Spleen (tissue), 11 donors: ENCODE data around the gene NGLY1. TPM values are rescaled to one million over a fixed set of nuclear protein-coding genes. Genes with fewer than 3 reads are reported as not detected.

Source experiments
- DNase-seq: peaks from one replicate; pipeline ENCODE4 v3.0.0-alpha.2; 2020
- H3K27ac ChIP-seq, 8 donors: fragments of 200-600 bp; sonication (generic) in 7 of 8; 1 replicate in 4 of 8; 2 replicates in 4 of 8; pipeline versions ENCODE4 v1.5.0 to v1.8.0; 2016 to 2021; ENCODE audit warnings: inconsistent platforms in 4 of 8, mild to moderate bottlenecking in 4 of 8, moderate library complexity in 1 of 8
- H3K27me3 ChIP-seq, 7 donors: fragments of 200-600 bp; sonication (generic) in 6 of 7; replicated peaks in 1 of 7; 1 replicate in 4 of 7; 2 replicates in 3 of 7; pipeline versions ENCODE4 v1.5.0 to v1.8.0; 2016 to 2021; ENCODE audit warnings: inconsistent platforms in 3 of 7, mild to moderate bottlenecking in 1 of 7
- H3K36me3 ChIP-seq, 6 donors: fragments of 200-600 bp; sonication (generic) in 5 of 6; 1 replicate in 4 of 6; 2 replicates in 2 of 6; pipeline versions ENCODE4 v1.5.0 to v1.8.0; 2016 to 2021; ENCODE audit warnings: inconsistent platforms in 2 of 6
- H3K4me1 ChIP-seq, 6 donors: fragments of 200-600 bp; sonication (generic) in 5 of 6; 1 replicate in 3 of 6; 2 replicates in 3 of 6; pipeline versions ENCODE4 v1.5.0 to v1.8.0; 2016 to 2021; ENCODE audit warnings: inconsistent platforms in 3 of 6
- H3K4me3 ChIP-seq, 8 donors: fragments of 200-600 bp; sonication (generic) in 7 of 8; 1 replicate in 4 of 8; 2 replicates in 4 of 8; pipeline versions ENCODE4 v1.5.0 to v1.8.0; 2016 to 2021; ENCODE audit warnings: inconsistent platforms in 4 of 8, mild to moderate bottlenecking in 4 of 8, moderate library complexity in 2 of 8
- H3K9me3 ChIP-seq, 8 donors: fragments of 200-600 bp; sonication (generic) in 7 of 8; 1 replicate in 4 of 8; 2 replicates in 4 of 8; pipeline versions ENCODE4 v1.5.0 to v1.8.0; 2016 to 2021; ENCODE audit warnings: inconsistent platforms in 4 of 8
- CTCF ChIP-seq, 11 experiments: fragments of 200-600 bp in 7 of 11; fragments of 450-650 bp in 4 of 11; sonication (generic) in 4 of 11; IDR thresholded peaks in 8 of 11; conservative IDR thresholded peaks in 3 of 11; 1 replicate in 7 of 11; 2 replicates in 4 of 11; pipeline versions ENCODE4 v1.4.0 to v1.8.0; 2016 to 2021; ENCODE audit warnings: antibody characterized with exemption in 11 of 11, inconsistent platforms in 4 of 11, mild to moderate bottlenecking in 1 of 11
- POLR2A ChIP-seq, 3 donors: fragments of 450-650 bp; IDR thresholded peaks; one replicate each; pipeline ENCODE4 v1.5.1; 2017; ENCODE audit warnings: antibody characterized with exemption in 3 of 3, mild to moderate bottlenecking in 1 of 3
- POLR2AphosphoS5 ChIP-seq, 3 donors: sonication (generic); formaldehyde crosslinking; IDR thresholded peaks; one replicate each; pipeline ENCODE4 v1.5.1; 2017; ENCODE audit warnings: antibody characterized with exemption in 3 of 3
- WGBS, 5 donors: extraction: QIAGEN DNeasy Blood & Tissue Kit in 3 of 5; methylation state at CpG; one replicate each; pipeline versions ENCODE4 v1.1.5 to v1.1.7; 2013 to 2018; 5-methylcytosine and 5-hydroxymethylcytosine counted together
- intact Hi-C: fragments of 100-400 bp; cut with DNase I; formaldehyde crosslinking; loops from one replicate; pipeline ENCODE4 v1.15.0; 2023; ENCODE audit warnings: low total_unique reads
- polyA plus RNA-seq, 3 donors: library from polyadenylated mRNA; stranded (reverse); fragments of 200-250 nt; gene quantifications; one replicate each; pipeline ENCODE4 v1.2.1, GENCODE V29; 2013
- total RNA-seq, 7 donors: library from RNA; depleted of rRNA in 3 of 7; stranded (reverse); fragments of >200 nt in 3 of 7; fragmentation: NEBNext Ultra II Directional in 4 of 7; extraction: Animal tissue kit (Norgen Biotek cat#: 25700) in 4 of 7; gene quantifications; one replicate each; pipeline versions ENCODE4 v1.1.0 to v1.2.1, GENCODE V29; 2016 to 2021
- donor health status: healthy with polysubstance abuse.
- donor health status: DM: no; HTN: no; CAD: no; lungs with moderate emphysema.
- donor health status: DM: no; HTN: no; CAD: no.
- donor health status: Bipolar disorder and iron deficiency.
- donor health status: healthy.
- donor health status: DM: no; HTN: no; CAD: no.
- donor health status: DM: yes; HTN: yes; CAD: no.

Gene NGLY1
- total and polyA plus RNA-seq, 10 donors = 40.8 to 77.3 (median 58.6) TPM

- DNase-seq = no peak
Observed at GRCh38 chr3:25707268-25707926, 75.8 kb downstream of the NGLY1 start.

GRCh38 chr3:25706213-25706612 lies 77.0 kb downstream of the NGLY1 start:
- Histone ChIP-seq H3K27me3 (peaks cover 0 to 5% (median 0%) of the 10 kb centered on the region in 7 donors), H3K27ac (no peak overlapping the region), H3K36me3 (no peaks in the 10 kb centered on the region), H3K4me1 (no peaks in the 10 kb centered on the region), H3K4me3 (no peak overlapping the region), H3K9me3 (no peaks in the 10 kb centered on the region)
- no peak for TF ChIP-seq POLR2A (IDR thresholded peaks at IDR 0.05)
- TF ChIP-seq CTCF (IDR thresholded peaks at IDR 0.05 in 8 of 11, conservative IDR thresholded peaks at IDR 0.05 in 3 of 11) = no peak
- no peak for TF ChIP-seq POLR2AphosphoS5 (IDR thresholded peaks at IDR 0.05)
- 78 to 90% (median 85%) methylated on average over 4 of the region's 4 CpGs for WGBS, 5 donors
- DNase-seq = no peak
- intact Hi-C loops = no loop called here

More at GRCh38 chr3:25707268-25707926, 75.8 kb downstream of the NGLY1 start:
- no peaks in the 10 kb centered on the region for H3K36me3 ChIP-seq
- H3K27me3 ChIP-seq = peaks cover 0 to 5% (median 0%) of the 10 kb centered on the region in 7 donors
- WGBS, 5 donors = 70 to 77% (median 74%) methylated on average over 2 of the region's 2 CpGs
- no peaks in the 10 kb centered on the region for H3K4me1 ChIP-seq
- no peaks in the 10 kb centered on the region for H3K9me3 ChIP-seq
- no peak overlapping the region for H3K4me3 ChIP-seq
- no peak overlapping the region for H3K27ac ChIP-seq
- intact Hi-C loops = no loop called here
- no peak for TF ChIP-seq CTCF (IDR thresholded peaks at IDR 0.05 in 8 of 11, conservative IDR thresholded peaks at IDR 0.05 in 3 of 11)
- TF ChIP-seq POLR2AphosphoS5 (IDR thresholded peaks at IDR 0.05) = no peak
- no peak for TF ChIP-seq POLR2A (IDR thresholded peaks at IDR 0.05)

- Histone ChIP-seq H3K27me3 (no peaks in the 10 kb centered on the region), H3K4me3 (no peak overlapping the region), H3K9me3 (no peaks in the 10 kb centered on the region), H3K4me1 (no peaks in the 10 kb centered on the region), H3K36me3 (no peaks in the 10 kb centered on the region), H3K27ac (no peak overlapping the region)
- no peak for TF ChIP-seq POLR2AphosphoS5 (IDR thresholded peaks at IDR 0.05)
- no peak for TF ChIP-seq POLR2A (IDR thresholded peaks at IDR 0.05)
- TF ChIP-seq CTCF (IDR thresholded peaks at IDR 0.05 in 8 of 11, conservative IDR thresholded peaks at IDR 0.05 in 3 of 11) = no peak
- DNase-seq = no peak
- 61 to 80% (median 69%) methylated on average over 1 of the region's 1 CpG for WGBS, 5 donors
- intact Hi-C loops = no loop called here
Observed at GRCh38 chr3:25697553-25697952, 85.7 kb downstream of the NGLY1 start.

- Histone ChIP-seq H3K4me3 (no peak overlapping the region), H3K4me1 (no peaks in the 10 kb centered on the region), H3K27me3 (no peaks in the 10 kb centered on the region), H3K9me3 (no peaks in the 10 kb centered on the region), H3K27ac (no peak overlapping the region), H3K36me3 (no peaks in the 10 kb centered on the region)
- intact Hi-C loops = no loop called here
- DNase-seq = peak; percentile 39
- WGBS, 5 donors = 61 to 90% (median 76%) methylated on average over 4 of the region's 4 CpGs
- TF ChIP-seq POLR2A (IDR thresholded peaks at IDR 0.05) (no peak), CTCF (IDR thresholded peaks at IDR 0.05 in 8 of 11, conservative IDR thresholded peaks at IDR 0.05 in 3 of 11) (no peak), POLR2AphosphoS5 (IDR thresholded peaks at IDR 0.05) (no peak)
Observed at GRCh38 chr3:25695731-25696420, 87.4 kb downstream of the NGLY1 start.
